ENCODE measurements around the gene MAP6.
A peak's percentile ranks its signal among the peaks of the same experiment; 100 is the strongest.

GRCh38 chr11:75576499-75576918 lies 92.3 kb downstream of the MAP6 start:
- no peak for TF ChIP-seq CTCF (IDR thresholded peaks at IDR 0.05 in 8 of 11, conservative IDR thresholded peaks at IDR 0.05 in 3 of 11)
- peak; percentile 51 to 66 (median 55) for TF ChIP-seq POLR2AphosphoS5 (IDR thresholded peaks at IDR 0.05)

Measured in spleen (tissue), 7 donors.